Loucy (cell line): ENCODE data around the gene YIPF7.

Experiments used
- CTCF ChIP-seq: fragments of 200-600 bp; sonication (generic); conservative IDR thresholded peaks from 2 replicates; pipeline ENCODE4 v1.5.1; 2014; ENCODE audit warnings: mild to moderate bottlenecking, antibody characterized with exemption, low read length
- EZH2phosphoT487 ChIP-seq: fragments of 200-600 bp; IDR thresholded peaks from 2 replicates; pipeline ENCODE4 v1.6.1; 2018; ENCODE audit warnings: antibody characterized with exemption, mild to moderate bottlenecking, moderate library complexity, borderline replicate concordance

- TF ChIP-seq CTCF (peak; percentile 48), EZH2phosphoT487 (no peak)
Observed at GRCh38 chr4:44632089-44632488, 19.3 kb downstream of the YIPF7 start.
